Glomerular endothelial cell (primary cell): ENCODE results near the gene IL13RA2. TPM values are rescaled to one million over a fixed set of nuclear protein-coding genes. Genes with fewer than 3 reads are reported as not detected.
A peak's percentile ranks its signal among the peaks of the same experiment; 100 is the strongest.

Source experiments
- DNase-seq: peaks from one replicate; pipeline ENCODE4 v3.0.0-alpha.2; 2011; ENCODE audit warnings: low read depth, low spot score; ENCODE audit errors: extremely low read depth
- total RNA-seq: library from RNA; depleted of rRNA; stranded (reverse); fragments of >200 nt; gene quantifications from 2 replicates; pipeline ENCODE4 v1.2.3, GENCODE V29; 2015

Gene IL13RA2, protein sequence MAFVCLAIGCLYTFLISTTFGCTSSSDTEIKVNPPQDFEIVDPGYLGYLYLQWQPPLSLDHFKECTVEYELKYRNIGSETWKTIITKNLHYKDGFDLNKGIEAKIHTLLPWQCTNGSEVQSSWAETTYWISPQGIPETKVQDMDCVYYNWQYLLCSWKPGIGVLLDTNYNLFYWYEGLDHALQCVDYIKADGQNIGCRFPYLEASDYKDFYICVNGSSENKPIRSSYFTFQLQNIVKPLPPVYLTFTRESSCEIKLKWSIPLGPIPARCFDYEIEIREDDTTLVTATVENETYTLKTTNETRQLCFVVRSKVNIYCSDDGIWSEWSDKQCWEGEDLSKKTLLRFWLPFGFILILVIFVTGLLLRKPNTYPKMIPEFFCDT
- total RNA-seq, result 0.12 TPM in 1 of 2 replicates, not detected in the other

DNA sequence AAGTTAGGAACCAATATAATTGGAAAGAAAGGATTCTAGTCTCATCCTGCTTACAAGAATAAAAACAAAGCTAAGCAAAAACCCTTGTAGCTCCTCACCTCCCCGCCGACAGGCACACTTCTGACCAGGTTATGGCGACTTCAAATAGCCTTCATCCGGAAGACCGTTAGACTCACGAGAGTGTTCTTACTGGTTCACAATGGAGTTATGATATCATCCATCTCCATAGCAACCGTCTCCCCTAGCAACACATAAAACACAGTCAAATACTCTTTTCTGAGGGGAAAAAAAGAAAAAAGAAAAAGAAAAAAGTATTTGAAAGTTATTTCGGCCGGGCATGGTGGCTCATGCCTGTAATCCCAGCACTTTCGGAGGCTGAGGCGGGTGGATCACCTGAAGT is at the start of gene IL13RA2:
Gene IL13RA2, minus strand, starts transcription at position 162 of the 400 bp plus-strand sequence. CDS start 347 bp downstream, outside the sequence.
- DNase-seq, result no peak

DNA sequence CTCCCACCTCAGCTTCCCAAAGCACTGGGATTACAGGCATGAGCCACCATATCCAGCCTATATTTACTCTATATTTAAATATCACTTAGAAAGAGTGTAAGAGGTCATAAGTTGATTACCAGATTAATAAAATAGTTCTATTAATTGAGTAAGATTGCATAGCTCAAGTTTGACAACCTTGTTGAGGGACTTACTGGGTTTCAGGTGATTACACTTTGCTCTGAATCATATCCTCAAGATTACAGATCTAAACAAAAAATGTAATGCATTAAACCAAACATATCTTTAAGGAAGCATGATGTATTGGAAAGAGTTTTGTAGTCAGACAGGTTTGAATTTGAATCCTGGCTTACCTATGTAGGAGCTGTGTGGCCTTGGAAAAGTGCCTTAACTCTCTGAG is 47.9 kb upstream of the IL13RA2 start:
- no peak for DNase-seq

DNA sequence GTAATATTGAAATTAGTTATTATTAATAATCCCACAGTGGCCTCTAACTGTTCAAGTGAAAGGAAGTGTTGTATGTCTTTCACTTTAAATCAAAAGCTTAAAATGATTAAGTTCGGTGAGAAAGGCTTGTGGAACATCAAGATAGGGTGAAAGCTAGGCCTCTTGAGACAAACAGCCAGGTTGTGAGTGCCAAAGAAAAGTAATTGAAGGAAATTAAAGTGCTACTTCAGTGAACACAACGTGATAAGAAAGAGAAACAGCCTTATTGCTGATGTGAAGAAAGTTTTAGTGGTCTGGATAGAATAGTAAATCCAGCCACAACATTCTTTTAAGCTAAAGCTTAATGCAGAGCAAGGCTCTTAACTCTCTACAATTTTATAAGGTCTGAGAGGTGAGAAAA is 42.6 kb upstream of the IL13RA2 start:
- no peak for DNase-seq

DNA sequence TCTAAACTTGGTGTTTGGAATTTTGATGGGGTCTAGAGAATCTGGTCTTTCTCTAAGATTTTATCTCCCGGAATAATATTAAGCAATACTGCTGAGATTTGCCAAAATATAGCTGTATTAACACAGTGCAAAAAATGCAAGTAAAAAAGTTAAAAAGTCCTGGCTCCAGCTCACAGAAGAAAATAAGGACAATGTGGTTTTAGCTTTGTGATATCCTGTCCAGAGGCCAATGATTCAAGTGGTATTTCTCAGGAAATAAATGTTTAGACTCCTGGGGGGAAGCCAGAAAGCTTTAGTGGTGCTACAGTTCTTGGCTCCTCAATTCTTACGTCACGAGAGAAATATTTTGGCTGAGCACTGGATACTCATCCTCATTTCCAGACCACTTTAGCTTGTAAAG is 40.9 kb upstream of the IL13RA2 start:
- peak; percentile 9 for DNase-seq

DNA sequence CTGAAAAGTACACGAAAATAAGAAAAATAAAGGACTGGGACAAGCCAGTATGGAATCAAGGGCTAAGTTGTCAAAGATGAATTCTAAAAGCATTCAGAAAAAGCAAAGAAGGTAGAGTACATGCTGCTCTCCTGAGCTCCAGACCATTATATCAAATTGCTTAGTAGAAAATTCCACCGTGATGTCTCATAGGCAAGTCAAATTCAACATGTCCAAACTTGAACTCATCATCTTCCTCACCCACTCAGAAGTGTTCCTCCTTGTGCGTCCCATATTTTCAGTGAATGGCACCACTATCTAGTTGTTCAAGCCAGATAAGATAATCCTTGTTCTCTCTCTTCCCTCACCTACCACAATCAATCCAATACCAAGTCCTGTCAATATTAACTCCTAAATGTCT is 37.5 kb upstream of the IL13RA2 start:
- no peak for DNase-seq

DNA sequence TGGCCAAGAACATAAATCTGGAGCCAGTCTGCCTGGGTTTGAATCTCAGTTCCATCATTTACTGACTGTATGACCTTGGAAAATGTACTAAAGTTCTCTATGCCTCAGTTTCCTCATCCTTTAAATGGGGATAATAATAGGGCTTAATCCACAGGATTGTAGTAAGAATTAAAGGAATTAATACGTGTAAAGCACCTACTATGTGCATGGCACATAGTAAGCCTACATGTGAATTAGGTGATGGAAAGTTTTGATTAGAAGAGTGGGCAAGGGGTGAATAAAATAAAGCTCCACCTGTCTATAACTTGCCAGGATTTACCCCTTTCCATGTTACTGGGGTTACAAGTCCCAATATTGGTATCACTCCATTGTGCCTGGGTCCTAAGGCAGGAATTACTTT is 35.8 kb upstream of the IL13RA2 start:
- DNase-seq, result no peak

DNA sequence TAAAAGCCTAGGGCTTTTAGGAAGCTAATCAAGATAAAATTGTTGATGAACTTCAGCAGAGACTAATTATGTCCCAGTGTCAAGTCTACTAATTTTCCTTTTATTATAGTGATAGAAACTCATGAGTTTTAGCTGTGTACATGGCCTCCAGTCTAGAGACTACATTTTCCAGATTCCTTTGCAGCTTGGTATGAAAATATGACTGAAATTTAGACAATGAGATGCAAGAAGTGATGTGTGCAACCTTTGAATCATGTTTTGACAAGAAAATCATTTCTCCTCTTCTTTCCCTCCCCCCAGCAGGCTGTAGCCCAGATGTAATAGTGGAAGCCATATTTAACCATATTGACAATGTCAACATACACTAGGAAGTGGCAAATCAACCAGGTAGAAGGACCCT is 30.3 kb upstream of the IL13RA2 start:
- DNase-seq, result no peak

DNA sequence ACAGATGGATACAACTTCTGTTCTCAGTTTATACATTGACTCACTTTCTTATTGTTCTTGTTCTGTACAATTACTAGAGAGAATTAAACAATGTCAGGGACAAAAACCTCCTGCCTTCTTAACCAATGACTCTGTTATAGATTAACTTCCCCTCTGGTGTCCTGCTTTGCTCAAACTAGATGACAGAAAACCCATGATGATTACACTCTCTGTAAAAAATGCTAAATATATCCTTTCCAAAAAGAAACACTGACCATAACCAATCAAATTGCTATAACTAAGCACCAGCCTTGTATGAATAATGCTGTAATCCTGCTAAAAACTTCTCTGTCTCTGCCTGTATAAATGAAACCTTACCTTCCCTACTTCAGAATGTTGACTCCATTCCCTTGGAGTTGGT is 29.8 kb upstream of the IL13RA2 start:
- DNase-seq, result no peak

DNA sequence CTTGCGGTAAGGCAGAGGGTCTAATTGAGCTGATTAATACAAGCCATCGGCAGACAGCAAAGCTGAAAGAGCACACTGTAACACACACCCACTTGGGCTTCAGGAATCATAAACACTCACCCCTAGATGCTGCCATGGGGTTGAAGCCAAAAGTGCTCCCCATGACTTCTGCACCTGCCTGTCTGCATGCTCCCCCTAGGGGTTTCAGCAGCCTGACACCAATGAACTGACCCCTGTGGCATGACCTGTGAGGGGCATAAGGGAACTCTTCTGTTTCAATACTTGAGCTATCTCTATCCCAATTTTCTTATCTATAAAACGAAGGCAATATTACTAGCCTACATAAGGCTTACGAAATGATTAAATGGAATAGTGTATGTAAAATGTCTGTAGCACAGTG is 23.0 kb upstream of the IL13RA2 start:
- DNase-seq, result no peak

DNA sequence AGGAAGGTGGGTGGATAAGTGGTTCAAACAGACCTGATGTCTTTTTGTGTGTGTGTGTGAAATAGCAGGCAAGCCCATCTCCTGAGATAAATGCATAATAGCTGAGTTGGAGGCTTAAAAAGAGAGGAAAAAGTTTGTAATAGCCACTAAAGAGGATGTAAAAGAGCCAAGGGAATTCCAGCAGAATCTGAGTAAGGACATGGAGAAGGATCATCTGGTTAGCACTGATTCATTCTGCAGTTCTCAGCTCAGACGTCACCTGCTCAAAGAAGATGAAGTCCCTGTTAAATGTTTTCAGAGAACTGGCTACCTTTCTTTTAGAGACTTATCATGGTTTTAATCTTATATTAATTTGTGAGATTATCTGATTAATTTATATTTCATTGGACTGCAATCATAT is 21.0 kb upstream of the IL13RA2 start:
- no peak for DNase-seq

DNA sequence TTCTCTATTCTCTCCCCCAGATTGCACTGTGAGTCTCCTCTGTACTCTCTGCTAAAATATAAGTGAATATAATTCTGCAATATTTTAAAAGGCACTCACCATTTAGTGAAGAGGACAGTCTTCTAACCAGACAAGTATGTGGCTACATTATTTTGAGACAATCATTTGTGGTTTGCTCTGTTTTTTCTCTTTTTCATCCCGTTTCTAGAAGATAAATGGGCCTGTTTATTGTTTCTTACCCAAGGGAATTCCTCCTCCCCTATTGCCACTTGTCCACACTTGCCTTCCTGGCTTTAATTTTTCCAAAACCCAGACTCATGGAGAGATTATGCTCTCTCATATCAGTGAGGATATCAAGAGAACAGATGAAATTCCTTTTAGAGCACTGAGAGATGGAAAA is 18.6 kb upstream of the IL13RA2 start:
- DNase-seq, result no peak

DNA sequence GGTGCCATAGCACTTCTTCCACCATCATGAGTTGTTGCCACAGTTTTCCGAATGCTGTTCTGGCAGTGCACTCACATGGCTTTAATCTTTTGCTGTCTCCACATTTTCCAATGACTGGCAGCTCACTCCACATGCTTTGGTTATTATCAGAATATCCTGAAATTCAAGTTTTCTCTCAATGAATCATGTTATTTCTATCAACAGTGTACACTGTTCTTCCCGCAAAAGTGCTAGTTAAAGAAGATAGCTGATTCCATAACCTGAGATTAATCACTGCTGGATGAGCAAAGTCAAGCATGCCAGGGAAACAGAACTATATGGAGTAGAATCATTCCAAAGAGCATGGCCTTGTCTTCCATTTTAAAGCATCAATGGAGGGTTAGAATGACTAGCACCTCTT is 14.6 kb upstream of the IL13RA2 start:
- DNase-seq, result no peak

DNA sequence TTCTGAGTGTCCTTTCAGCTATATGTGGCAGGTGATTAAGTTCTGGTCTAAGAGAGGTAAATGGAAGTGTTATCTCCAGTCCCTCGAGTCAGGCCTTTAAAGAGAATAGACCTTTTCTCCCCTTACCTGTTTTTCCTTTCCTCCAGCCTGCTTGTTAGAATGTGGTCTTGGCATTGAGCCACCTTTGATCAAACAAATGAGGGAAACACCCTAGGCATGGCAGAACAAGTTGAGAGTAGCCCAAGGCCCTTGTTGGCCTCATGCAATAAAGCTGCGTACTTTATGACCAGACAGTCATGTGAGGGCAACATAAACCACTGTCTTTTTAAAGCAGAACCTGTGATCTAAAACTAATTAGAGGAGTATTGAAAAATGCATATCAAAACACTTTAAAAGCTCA is 13.2 kb upstream of the IL13RA2 start:
- DNase-seq, result peak; percentile 7

DNA sequence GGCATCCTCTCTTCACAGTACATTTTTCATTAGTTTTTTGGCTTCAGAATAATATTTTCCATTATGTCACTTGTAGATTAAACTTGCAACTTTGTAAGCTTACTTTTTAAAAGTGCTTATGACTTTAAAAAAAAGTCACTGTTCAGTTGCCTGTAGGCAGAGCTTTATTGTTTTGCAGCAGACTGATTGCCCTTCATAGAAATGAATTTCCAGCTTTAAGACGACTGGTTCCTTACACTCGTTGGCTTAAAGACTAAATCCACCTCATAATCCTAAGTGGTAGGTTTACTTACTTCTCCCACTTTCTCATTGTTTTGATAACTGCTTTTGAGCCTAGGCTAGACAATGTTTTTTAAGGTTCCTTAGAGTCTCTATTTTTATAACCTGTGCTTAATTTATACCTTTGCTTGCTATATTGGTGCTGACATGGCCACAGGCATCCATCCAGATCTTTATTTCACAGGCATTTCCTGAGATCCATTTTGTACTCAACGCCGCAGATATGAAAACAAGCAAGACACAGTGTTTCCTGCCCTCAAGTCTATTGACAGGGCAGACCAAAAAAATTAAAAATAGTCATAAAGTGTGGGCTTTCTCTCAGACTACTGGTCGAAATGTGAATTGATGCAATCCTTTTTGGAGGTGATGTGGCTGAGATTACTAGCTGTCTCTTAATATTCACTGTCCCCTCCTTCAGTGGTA is 12.6 kb upstream of the IL13RA2 start:
- peak; percentile 56 for DNase-seq

DNA sequence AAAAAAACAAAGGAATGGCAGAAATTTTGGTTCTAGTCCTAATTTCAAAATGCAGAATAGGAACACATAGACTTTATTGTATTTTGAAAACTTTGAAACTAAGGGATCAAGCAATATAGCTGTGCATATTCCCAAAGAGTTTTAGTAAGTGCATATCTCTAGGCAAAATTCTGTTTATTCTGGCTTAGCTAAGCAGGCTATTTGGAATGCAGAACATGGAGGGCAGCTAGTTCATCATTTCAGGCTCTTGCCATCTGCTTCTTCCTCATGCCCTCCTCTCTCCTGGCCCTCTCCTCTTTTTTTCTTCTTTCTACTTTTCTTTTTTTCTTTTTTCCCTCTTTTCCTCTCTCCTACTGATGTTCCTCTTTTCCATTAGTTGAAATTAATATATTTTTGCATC is 12.0 kb upstream of the IL13RA2 start:
- no peak for DNase-seq

DNA sequence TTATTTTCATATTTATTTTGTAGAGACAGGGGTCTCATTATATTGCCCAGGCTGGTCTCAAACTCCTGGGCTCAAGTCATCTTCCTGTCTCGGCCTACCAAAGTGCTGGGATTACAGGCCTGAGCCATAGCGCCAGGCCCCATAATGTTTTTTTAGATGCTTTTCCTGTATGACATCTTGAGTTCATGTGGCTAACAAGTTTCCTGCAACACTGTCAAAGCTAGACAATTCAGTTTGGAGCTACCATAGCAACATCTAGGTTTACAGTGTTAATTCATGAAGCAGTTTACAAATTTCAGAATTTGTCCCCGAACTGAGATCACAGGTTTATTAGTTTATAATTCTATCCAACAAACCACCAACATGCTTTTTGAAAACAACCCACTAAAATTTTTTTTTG is 6.4 kb upstream of the IL13RA2 start:
- DNase-seq, result no peak

DNA sequence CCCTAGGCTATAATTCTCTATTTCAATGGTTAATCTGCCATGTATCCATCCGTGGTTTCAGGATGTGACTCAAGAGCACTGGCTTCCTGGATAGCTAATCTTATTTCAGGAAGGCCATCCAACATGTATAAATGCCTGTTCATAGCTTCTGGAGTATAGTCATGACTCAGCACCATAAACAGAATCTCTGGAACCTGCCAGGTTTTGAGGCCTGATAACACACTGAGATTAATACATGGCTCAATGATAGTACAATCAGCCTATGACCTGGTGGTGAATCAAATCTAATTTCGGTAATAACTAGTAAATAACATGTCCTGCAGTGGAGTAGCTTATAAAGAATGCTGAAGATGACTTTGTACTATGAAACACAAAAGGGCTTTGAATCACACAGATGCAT is 5.7 kb upstream of the IL13RA2 start:
- peak; percentile 77 for DNase-seq

DNA sequence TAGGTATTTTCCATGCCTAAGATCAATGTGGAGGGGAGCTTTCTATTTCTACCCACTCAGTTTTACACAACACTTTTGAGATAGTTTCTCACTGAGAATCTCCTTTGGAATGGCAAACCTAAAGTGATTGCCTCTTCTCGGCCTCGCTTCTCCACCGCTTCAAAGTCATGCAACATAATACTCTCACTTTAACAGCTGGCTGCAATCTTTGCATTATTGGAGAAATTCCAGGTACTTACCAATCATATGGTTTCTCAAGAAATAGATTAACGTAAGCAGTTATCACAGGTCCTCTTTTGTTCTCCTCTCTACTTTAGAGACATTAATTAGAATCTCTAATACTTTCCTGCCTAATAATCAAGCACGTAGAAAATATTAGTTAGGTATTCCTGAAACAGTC is 3.7 kb upstream of the IL13RA2 start:
- DNase-seq, result no peak

DNA sequence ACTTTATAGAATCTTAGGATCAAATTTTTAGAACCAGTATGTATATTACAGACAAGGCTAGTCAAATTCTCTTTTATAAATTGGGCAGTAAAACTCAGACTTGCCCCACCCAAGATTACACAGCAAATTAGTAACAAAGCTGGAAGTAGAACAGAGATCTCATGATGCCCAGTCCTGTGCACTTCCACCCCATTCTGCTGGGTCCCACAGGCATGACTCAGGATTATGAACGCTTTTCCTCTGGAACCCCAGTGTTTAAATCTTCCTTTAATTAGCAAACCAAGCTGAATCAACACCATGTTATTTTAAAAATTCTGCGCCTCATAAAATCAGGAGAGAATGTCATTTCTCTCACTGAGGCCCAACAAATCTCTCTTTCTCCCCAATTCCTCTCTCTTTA is 1.5 kb upstream of the IL13RA2 start:
- no peak for DNase-seq

DNA sequence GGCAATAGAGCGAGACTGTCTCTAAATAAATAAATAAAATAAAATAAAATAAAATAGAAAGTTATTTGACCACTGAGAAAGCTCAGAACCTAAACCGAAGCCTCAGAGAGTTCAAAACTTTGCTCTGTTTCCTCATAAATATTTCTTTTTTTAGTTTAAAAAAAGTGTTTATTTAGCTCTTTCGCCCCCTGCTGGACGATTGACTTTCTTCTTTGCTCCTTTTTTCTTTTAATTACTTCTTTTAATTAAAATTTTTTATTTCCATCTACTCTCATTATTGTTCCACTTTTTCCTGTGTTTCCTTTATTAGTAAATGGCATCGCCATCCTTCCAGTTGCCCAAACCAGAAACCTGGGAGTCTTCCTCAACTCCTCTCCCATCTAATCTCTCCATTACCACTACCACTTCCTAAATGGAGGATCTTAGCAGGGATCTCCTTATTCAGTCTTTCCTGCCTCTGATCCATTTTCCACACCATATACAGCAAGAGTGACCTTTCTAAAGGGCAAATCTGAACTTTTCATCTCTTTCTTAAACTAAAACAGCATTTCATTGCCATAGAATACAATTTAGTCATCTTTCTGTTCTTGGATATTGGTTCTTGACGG is 728 bp upstream of the IL13RA2 start:
- DNase-seq, result peak; percentile 9

DNA sequence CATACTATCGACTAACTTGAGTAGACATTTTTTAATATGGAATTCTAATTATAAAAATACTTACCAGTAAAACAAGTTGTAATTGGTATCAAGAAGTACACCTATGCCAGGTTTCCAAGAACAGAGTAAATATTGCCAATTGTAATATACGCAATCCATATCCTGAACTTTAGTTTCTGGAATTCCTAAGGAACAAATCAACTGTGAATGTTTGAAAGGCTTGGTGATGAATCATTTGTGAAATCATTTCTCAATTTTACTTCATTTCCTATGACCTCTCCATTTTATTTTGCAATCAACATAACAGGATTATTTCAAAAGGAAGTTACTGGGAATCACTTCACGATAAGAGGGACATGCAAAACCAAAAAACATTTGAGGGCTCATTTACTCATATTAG is 3.7 kb downstream of the IL13RA2 start:
- DNase-seq, result no peak

DNA sequence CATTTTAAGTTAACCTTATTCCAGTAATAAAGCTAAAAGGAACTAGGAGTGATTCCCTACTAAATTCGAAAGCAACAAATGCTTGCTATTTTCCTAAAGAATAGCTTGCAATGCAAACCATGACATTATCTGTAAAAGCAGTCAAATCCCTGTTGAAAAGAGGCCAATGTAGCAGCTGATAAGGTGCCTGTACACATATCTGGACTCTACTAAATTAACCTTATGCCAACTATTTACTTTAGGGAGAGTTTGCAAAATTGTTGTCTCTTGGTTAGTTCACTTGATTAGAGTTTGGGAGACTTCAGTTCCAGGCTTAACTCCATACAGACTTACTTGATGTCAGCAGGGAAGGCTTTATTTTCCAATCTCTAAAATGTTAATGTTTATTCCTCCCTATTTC is 6.0 kb downstream of the IL13RA2 start:
- no peak for DNase-seq
